ENCODE data around the gene FASTK.
A peak's percentile ranks its signal among the peaks of the same experiment; 100 is the strongest.

The FASTK gene

DNA sequence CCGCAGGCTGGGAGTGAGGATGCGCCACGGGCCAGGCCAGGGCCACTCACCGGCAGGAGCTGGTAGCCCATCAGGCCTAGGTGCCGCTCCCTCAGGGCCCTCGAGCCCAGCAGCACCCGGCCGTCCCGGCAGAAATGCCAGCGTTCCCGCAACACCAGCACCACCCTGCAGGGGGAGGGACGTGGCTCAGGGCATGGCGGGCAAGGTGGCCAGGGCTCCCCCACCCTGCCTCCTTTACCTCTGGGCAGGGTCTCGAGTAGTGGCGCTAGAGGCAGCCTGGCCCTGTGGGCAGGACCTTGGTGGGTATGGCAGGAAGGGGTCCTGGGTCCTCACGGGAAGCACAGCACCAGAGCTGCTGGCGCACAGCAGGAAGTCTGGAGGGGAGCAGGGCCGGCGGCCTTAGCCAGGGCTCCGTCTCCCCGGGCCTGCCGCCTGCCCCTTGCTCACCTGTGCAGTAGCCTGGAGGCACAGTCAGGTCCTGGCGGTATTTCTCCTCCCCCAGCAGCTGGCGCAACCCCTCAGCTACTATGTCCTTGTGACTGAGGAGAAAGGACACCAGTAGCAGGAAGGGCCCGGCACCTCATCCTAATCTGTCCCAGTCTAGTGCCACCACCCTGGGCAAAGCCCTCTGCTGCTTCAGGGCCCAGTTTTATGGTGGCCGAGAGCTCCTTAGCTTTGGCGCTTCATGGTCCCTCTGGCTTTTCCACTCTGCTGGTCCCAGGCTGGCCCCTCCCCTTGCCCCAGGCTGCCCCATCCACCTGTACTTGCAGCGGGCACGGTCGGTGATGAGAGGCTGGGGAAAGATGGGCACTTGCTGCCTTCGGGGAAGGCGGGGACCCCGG is 3.5 kb downstream of the FASTK start:
- peaks cover 34% of the 10 kb centered on the region for H3K4me1 ChIP-seq (ENCODE audit: insufficient read depth, low read length, severe bottlenecking)
- no peaks in the 10 kb centered on the region for H3K27me3 ChIP-seq (ENCODE audit: insufficient read depth, low read length)
- no peaks in the 10 kb centered on the region for H4K20me1 ChIP-seq (ENCODE audit: insufficient read depth, low read length)
- H3K9me2 ChIP-seq (ENCODE audit: low read depth, low read length), result no peaks in the 10 kb centered on the region
- no peak overlapping the region for H3K27ac ChIP-seq (ENCODE audit: low read depth, low read length, poor library complexity, severe bottlenecking)
- no peaks in the 10 kb centered on the region for H3K9me3 ChIP-seq (ENCODE audit: low read length)
- no peak overlapping the region for H2AFZ ChIP-seq (ENCODE audit: low read length)
- H3K36me3 ChIP-seq (ENCODE audit: insufficient read depth, low read length), result peaks cover 49% of the 10 kb centered on the region
- H3K4me2 ChIP-seq (ENCODE audit: low read length), result no peak overlapping the region
- H3F3A ChIP-seq (ENCODE audit: insufficient read depth, low read length), result peaks cover 4% of the 10 kb centered on the region; the same call in 1 of the 2 replicates
- H3K4me3 ChIP-seq (ENCODE audit: low read depth, low read length, poor library complexity, severe bottlenecking), result no peak overlapping the region
- TF ChIP-seq, protein P1, sequence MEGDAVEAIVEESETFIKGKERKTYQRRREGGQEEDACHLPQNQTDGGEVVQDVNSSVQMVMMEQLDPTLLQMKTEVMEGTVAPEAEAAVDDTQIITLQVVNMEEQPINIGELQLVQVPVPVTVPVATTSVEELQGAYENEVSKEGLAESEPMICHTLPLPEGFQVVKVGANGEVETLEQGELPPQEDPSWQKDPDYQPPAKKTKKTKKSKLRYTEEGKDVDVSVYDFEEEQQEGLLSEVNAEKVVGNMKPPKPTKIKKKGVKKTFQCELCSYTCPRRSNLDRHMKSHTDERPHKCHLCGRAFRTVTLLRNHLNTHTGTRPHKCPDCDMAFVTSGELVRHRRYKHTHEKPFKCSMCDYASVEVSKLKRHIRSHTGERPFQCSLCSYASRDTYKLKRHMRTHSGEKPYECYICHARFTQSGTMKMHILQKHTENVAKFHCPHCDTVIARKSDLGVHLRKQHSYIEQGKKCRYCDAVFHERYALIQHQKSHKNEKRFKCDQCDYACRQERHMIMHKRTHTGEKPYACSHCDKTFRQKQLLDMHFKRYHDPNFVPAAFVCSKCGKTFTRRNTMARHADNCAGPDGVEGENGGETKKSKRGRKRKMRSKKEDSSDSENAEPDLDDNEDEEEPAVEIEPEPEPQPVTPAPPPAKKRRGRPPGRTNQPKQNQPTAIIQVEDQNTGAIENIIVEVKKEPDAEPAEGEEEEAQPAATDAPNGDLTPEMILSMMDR (IDR thresholded peaks at IDR 0.05; ENCODE audit: low read length), result peak; percentile 24; the same call in 1 of the 2 replicates
- TF ChIP-seq EZH2 (IDR thresholded peaks at IDR 0.05; ENCODE audit: borderline replicate concordance, low read length), result no peak
- no peaks in the 10 kb centered on the region for H3K79me2 ChIP-seq (ENCODE audit: insufficient read depth, low read length)
- no peak overlapping the region for H3K9ac ChIP-seq (ENCODE audit: low read length)

DNA sequence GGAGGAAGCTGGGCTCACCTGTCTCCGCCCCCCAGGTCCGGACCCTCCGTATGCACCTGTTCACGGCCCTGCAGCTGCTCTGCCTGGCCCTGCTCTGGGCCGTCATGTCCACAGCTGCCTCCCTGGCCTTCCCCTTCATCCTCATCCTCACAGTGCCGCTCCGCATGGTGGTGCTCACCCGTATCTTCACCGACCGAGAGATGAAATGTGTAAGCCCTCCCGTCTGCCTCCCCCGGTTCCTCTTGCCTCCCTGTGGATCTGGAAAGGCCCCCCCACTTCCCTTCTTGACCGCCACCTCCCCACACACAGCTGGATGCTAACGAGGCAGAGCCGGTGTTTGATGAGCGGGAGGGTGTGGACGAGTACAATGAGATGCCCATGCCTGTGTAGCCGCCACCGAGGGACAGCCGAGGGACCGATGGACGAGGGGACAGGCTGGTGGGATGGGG is 4.6 kb downstream of the FASTK start:
- Histone ChIP-seq H3K36me3 (ENCODE audit: insufficient read depth, low read length) (peaks cover 60% of the 10 kb centered on the region), H2AFZ (ENCODE audit: low read length) (no peak overlapping the region), H3F3A (ENCODE audit: insufficient read depth, low read length) (peaks cover 4% of the 10 kb centered on the region; the same call in 1 of the 2 replicates), H3K4me2 (ENCODE audit: low read length) (no peak overlapping the region), H3K27me3 (ENCODE audit: insufficient read depth, low read length) (no peaks in the 10 kb centered on the region), H3K4me1 (ENCODE audit: insufficient read depth, low read length, severe bottlenecking) (peaks cover 23% of the 10 kb centered on the region), H3K9me2 (ENCODE audit: low read depth, low read length) (no peaks in the 10 kb centered on the region), H3K4me3 (ENCODE audit: low read depth, low read length, poor library complexity, severe bottlenecking) (no peak overlapping the region), H3K27ac (ENCODE audit: low read depth, low read length, poor library complexity, severe bottlenecking) (no peak overlapping the region), H3K9me3 (ENCODE audit: low read length) (no peaks in the 10 kb centered on the region), H3K9ac (ENCODE audit: low read length) (no peak overlapping the region), H4K20me1 (ENCODE audit: insufficient read depth, low read length) (no peaks in the 10 kb centered on the region), H3K79me2 (ENCODE audit: insufficient read depth, low read length) (no peaks in the 10 kb centered on the region)
- no peak for TF ChIP-seq EZH2 (IDR thresholded peaks at IDR 0.05; ENCODE audit: borderline replicate concordance, low read length)
- TF ChIP-seq, protein P1 (IDR thresholded peaks at IDR 0.05; ENCODE audit: low read length), result no peak

DNA sequence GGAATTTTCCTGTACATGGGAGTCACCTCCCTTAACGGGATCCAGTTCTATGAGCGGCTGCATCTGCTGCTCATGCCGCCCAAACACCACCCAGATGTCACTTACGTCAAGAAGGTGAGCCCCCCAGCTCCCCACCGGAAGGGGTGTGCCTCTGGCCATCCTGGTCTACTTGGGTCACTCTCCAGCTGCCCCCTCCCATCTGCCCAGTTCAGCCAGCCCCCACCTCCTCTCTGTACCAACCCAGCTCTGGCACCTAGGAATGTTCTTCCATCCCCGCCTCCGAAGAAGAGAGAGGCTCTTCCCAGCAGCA is 5.0 kb downstream of the FASTK start:
- Histone ChIP-seq H3K27ac (ENCODE audit: low read depth, low read length, poor library complexity, severe bottlenecking) (no peak overlapping the region), H3F3A (ENCODE audit: insufficient read depth, low read length) (peaks cover 4% of the 10 kb centered on the region; the same call in 1 of the 2 replicates), H3K9me2 (ENCODE audit: low read depth, low read length) (no peaks in the 10 kb centered on the region), H2AFZ (ENCODE audit: low read length) (no peak overlapping the region), H4K20me1 (ENCODE audit: insufficient read depth, low read length) (no peaks in the 10 kb centered on the region), H3K9me3 (ENCODE audit: low read length) (no peaks in the 10 kb centered on the region), H3K9ac (ENCODE audit: low read length) (no peak overlapping the region), H3K79me2 (ENCODE audit: insufficient read depth, low read length) (no peaks in the 10 kb centered on the region), H3K4me3 (ENCODE audit: low read depth, low read length, poor library complexity, severe bottlenecking) (no peak overlapping the region), H3K4me2 (ENCODE audit: low read length) (no peak overlapping the region), H3K36me3 (ENCODE audit: insufficient read depth, low read length) (peaks cover 64% of the 10 kb centered on the region), H3K4me1 (ENCODE audit: insufficient read depth, low read length, severe bottlenecking) (peaks cover 21% of the 10 kb centered on the region), H3K27me3 (ENCODE audit: insufficient read depth, low read length) (no peaks in the 10 kb centered on the region)
- TF ChIP-seq, protein P1 (IDR thresholded peaks at IDR 0.05; ENCODE audit: low read length), result no peak
- no peak for TF ChIP-seq EZH2 (IDR thresholded peaks at IDR 0.05; ENCODE audit: borderline replicate concordance, low read length)

Data from OCI-LY1 (cell line).